Measurements from ENCODE around the gene OR2J2. TPM values are rescaled to one million over a fixed set of nuclear protein-coding genes. Genes with fewer than 3 reads are reported as not detected.
"Not testable (repeated sequence)": the region's sequence is repeated elsewhere in the genome, so short reads cannot be mapped to it uniquely, and the experiment has no call there.

OR2J2 gene
- total RNA-seq, 2 donors from 2014 or later: not detected

DNA sequence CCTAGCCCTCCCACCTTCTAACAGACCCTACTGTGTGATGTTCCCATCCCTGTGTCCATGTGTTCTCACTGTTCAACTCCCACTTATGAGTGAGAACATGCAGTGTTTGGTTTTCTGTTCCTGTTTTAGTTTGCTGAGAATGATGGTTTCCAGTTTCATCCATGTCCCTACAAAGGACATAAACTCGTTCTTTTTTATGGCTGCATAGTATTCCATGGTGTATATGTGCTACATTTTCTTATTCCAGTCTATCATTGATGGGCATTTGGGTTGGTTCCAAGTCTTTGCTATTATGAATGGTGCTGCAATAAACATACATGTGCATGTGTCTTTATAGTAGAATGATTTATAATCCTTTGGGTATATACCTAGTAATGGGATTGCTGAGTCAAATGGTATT is 18.0 kb downstream of the OR2J2 start:
- not testable (repeated sequence) for H3K4me1 Mint-ChIP-seq; H3K4me3 Mint-ChIP-seq; H3K9me3 Mint-ChIP-seq; ATAC-seq (replicated peaks); H3K36me3 Mint-ChIP-seq (ENCODE audit: low read depth); H3K27ac Mint-ChIP-seq
- H3K27me3 Mint-ChIP-seq: peaks cover 49% of the 10 kb centered on the region

DNA sequence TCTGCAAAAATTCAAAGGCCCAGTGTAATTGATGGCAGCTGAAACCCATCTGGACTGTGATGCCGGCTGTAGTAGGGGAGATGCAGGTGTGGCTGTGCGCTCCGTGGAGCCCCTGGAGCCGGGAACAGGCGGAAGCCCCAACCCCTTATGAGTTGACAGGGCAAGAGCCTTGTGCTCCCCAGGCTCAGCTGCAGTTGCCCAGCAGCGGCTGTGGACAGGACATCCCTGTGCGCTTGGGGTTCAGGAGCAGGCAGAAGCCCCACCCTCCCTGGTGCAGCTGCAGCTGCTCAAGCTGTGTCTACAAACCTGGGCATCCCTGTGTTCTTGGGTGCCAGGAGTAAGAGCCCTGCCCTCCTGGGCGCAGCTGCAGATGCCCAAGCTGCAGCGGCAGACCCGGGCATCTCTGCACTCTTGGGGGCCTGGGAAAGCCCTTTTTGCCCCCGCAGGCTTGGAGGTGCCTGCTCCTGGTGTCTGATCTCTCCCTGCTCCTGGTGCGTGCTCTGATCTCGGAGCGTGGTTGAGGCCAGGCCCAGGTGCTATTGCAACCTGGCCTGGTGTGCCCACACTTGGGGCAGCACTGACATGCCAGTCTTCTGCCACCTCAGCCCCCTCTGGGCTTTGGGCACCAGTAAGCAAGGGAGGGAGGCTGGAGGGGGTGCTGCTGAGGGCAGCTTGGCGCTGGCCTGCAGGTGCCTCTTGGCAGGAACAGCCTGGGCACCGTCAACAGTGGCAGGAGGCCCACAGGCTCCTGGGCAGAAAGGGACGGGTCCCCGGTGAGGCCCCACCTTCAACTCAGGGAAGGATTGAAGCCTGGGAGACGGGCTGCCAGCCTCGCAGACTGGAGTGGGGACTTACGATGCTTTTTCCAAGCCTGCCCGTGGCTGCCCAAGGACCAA is 30.3 kb downstream of the OR2J2 start:
- Mint-ChIP-seq H3K4me1 (no peaks in the 10 kb centered on the region), H3K36me3 (ENCODE audit: low read depth) (no peaks in the 10 kb centered on the region), H3K4me3 (no peak overlapping the region), H3K27ac (no peak overlapping the region), H3K27me3 (peaks cover 4% of the 10 kb centered on the region), H3K9me3 (no peaks in the 10 kb centered on the region)
- ATAC-seq (replicated peaks): no peak

DNA sequence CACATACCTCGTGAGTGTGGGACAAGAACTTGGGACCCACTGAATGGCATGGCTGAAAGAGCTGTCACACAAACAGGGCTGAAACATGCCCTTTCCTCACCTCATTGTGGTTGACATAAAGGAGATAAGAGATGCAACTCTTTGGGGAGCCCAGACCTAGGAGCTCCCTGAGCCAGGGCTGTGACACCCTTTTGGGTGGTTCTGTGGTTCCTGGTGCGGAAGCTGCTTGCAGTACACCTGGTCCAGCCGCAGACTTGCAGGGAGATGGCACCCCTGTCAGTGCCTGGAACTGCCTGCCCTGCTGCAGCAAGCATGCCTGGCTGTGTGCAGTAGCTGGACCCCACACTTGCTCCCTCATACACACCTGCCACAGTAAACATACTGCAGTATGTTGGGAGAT is 31.3 kb downstream of the OR2J2 start:
- no peaks in the 10 kb centered on the region for H3K9me3 Mint-ChIP-seq
- no peaks in the 10 kb centered on the region for H3K36me3 Mint-ChIP-seq (ENCODE audit: low read depth)
- H3K27ac Mint-ChIP-seq: no peak overlapping the region
- H3K4me1 Mint-ChIP-seq: no peaks in the 10 kb centered on the region
- no peak for ATAC-seq (replicated peaks)
- H3K4me3 Mint-ChIP-seq: no peak overlapping the region
- H3K27me3 Mint-ChIP-seq: peaks cover under 1% of the 10 kb centered on the region

DNA sequence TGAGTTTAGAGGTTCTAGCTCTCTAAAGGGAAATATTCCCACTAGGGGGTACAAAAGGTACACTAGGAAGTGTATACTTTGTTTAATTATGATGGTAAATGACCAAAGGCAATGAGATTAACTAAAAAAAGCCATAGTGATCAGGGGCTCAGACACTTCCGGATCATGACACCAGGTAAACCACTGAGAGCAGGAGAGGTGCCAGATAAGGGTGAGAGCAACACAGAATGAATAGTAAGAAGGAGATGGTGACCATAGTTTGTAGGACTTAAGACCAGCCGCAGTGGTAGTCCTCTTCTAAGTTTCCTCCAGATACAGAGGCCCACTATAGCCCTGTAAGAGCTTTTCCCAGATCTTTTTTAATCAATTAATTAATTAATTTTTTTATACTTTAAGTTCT is 40.8 kb downstream of the OR2J2 start:
- Mint-ChIP-seq H3K36me3 (ENCODE audit: low read depth) (no peaks in the 10 kb centered on the region), H3K4me3 (no peak overlapping the region), H3K9me3 (no peaks in the 10 kb centered on the region), H3K27me3 (peaks cover 14% of the 10 kb centered on the region), H3K4me1 (no peaks in the 10 kb centered on the region), H3K27ac (no peak overlapping the region)
- ATAC-seq (replicated peaks): no peak

DNA sequence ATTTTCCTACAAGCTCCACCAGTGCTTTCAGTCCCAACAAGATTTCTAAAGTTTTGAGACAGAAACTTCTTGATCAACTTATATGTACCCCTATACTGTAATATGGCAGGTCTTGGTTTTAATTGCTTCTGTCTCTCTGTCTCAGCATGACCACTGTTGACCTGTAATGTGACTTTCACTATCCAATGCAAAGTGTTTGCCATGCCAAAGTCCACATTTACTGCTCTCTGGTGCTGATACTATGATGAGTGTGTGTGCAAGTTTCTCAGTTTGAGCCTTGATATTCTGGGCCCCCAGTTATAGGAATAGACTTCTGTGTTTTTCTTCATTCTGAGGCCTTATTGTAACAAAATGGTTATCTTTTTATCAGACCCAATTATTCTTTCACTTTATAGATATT is 45.8 kb downstream of the OR2J2 start:
- no peaks in the 10 kb centered on the region for H3K4me1 Mint-ChIP-seq
- peaks cover 30% of the 10 kb centered on the region for H3K27me3 Mint-ChIP-seq

DNA sequence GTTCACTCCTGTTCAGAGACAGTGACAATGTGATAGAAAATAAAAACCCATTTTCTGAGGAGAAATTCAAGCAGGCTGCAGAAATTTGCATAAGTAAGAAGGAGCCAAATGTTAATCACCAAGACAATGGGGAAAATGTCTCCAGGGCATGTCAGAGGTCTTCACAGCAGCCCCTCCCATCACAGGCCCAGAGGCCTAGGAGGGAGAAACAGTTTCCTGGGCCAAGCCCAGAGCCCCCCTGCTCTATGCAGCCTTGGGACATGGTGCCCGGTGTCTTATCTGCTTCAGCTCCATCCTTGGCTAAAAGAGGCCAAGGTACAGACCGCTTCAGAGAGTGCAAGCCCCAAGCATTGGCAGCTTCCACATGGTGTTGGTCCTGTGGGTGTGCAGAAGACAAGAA is 46.5 kb downstream of the OR2J2 start:
- ATAC-seq (replicated peaks): not testable (repeated sequence)

More for the DNA sequence above, 45.8 kb downstream of the OR2J2 start:
- Mint-ChIP-seq H3K9me3 (no peaks in the 10 kb centered on the region), H3K27ac (no peak overlapping the region), H3K36me3 (ENCODE audit: low read depth) (no peaks in the 10 kb centered on the region), H3K4me3 (no peak overlapping the region)
- ATAC-seq (replicated peaks): no peak

DNA sequence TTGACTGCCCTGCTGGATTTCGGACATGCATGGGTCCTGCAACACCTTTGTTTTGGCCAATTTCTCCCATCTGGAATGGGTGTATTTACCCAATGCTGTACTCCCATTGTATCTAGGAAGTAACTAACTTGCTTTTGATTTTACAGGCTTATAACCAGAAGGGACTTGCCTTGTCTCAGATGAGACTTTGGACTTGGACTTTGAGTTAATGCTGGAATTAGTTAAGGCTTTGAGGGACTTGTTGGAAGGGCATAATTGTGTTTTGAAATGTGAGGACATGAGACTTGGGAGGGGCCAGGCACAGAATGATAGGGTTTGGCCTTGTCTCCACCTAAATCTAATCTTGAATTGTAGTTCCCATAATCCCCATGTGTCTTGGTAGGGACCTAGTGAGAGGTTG is 47.3 kb downstream of the OR2J2 start:
- ATAC-seq (replicated peaks); H3K4me3 Mint-ChIP-seq; H3K4me1 Mint-ChIP-seq; H3K9me3 Mint-ChIP-seq; H3K36me3 Mint-ChIP-seq (ENCODE audit: low read depth); H3K27ac Mint-ChIP-seq: not testable (repeated sequence)
- H3K27me3 Mint-ChIP-seq: peaks cover 39% of the 10 kb centered on the region

More for the DNA sequence above, 46.5 kb downstream of the OR2J2 start:
- H3K4me1 Mint-ChIP-seq; H3K36me3 Mint-ChIP-seq (ENCODE audit: low read depth); H3K4me3 Mint-ChIP-seq; H3K27ac Mint-ChIP-seq; H3K9me3 Mint-ChIP-seq: not testable (repeated sequence)
- H3K27me3 Mint-ChIP-seq: peaks cover 33% of the 10 kb centered on the region

Other genes with a start within 250 kb of the OR2J2 start
- gene TRIM27, start 246.9 kb upstream of the OR2J2 start, total RNA-seq: 10 to 100 TPM; 34.4 to 51.2 TPM
- gene ZNF311, start 165.6 kb upstream of the OR2J2 start, total RNA-seq: under 1 TPM; 0.35 to 0.71 TPM
- gene OR2W1, start 125.7 kb upstream of the OR2J2 start, total RNA-seq: not detected
- gene OR2B3, start 83.6 kb upstream of the OR2J2 start, total RNA-seq: not detected
- gene OR2J1, start 71.4 kb upstream of the OR2J2 start, total RNA-seq: not detected
- gene OR2J3, start 62.8 kb upstream of the OR2J2 start, total RNA-seq: not detected
- gene OR14J1, start 130.8 kb downstream of the OR2J2 start, total RNA-seq: not detected
- gene OR5V1, start 198.0 kb downstream of the OR2J2 start, total RNA-seq: not detected
- gene OR12D3, start 204.4 kb downstream of the OR2J2 start, total RNA-seq: not detected
- gene OR12D2, start 224.7 kb downstream of the OR2J2 start, total RNA-seq: not detected
- gene OR12D1, start 244.0 kb downstream of the OR2J2 start, total RNA-seq: not detected